NCI-H1436 treated with DMSO at 0.1 percent for 48 hours (cell line): ENCODE results near the gene ETV3.
"Not testable (repeated sequence)": the region's sequence is repeated elsewhere in the genome, so short reads cannot be mapped to it uniquely, and the experiment has no call there.

ENCODE experiments used
- DNase-seq: peaks from one replicate; lab custom pipeline; 2025; lab: John Stamatoyannopoulos, UW

The ETV3 gene

GRCh38 chr1:157111396-157112165 lies 26.6 kb downstream of the ETV3 start:
- DNase-seq, result no peak

DNA sequence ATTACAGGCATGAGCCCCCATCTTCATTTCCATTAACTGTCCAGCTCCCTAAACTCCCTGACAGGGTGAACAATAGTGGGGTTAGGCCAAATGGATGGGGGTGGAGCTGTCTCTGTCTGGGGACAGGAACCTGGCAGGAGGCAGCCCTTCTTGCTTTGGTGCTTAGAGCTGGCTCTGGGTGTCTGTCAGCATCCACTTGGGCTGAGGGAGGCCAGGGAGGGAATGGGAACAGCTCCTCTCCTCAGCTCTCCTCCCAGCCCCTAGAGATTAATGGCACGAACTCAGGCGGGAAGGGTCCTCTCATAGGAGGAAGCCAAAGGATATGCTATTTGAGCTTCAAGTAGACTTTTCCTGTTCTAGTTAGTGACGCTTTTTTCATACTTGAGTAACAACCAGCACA lies 27.5 kb downstream of the ETV3 start:
- DNase-seq, result no peak

- DNase-seq, result no peak
Observed at GRCh38 chr1:157110003-157110402, 28.2 kb downstream of the ETV3 start.

DNA sequence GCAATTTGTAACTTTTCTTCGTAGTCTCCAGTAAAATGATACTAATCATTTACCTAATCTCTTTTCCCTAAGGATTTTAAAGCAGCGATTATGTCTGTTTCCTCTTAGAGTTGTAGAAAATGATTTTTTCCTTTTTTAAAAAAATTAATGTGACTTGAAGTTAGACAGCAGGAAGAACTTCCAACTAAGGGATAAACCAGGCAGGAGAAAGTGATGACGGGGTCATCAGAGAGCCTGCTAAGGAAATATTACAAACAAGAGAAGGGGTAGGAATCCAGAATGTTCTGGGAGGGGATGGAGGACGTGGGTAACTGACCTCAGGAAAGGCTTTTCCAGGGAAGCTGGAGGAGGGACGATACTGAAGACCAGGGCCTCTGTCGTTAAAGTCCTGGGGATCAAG lies 29.7 kb downstream of the ETV3 start:
- no peak for DNase-seq

DNA sequence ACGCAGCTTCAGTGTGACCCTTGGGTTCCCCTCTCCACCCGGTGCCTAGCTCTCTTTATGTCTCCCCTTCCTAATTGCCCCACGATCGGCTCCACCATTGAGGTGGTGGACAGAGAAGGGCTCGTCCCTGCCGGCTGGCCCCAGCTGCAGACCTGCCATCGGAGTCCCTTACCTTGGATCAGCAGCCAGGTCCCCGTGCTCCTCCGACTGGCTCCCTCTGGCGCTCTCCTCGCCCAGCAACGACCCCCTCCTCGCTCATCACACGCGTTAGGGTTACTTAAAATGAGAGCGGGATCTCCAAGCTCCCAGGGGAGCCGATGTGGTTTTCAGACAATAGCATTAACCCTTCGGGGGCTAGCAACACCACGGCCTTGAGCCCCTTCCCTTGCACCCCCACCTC lies 30.5 kb downstream of the ETV3 start:
- DNase-seq, result no peak

DNA sequence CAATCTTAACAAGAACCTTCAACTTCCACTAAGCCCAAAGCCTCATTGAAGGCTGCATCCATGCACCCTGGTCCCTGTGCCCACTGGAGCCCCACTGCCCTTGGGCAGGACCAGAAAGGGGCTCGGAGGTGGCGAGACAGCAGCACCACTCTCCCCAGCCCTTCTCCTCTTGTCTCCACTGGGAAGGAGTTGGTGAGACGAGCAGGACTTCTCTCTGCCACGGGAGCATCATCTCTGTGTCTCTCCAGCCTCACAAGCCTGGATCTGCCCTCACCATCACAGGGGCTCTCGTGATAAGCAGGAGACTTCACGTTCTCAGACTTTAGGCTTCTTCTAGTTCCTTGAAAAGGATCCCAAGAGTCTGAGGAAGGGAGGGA lies 31.4 kb downstream of the ETV3 start:
- no peak for DNase-seq

DNA sequence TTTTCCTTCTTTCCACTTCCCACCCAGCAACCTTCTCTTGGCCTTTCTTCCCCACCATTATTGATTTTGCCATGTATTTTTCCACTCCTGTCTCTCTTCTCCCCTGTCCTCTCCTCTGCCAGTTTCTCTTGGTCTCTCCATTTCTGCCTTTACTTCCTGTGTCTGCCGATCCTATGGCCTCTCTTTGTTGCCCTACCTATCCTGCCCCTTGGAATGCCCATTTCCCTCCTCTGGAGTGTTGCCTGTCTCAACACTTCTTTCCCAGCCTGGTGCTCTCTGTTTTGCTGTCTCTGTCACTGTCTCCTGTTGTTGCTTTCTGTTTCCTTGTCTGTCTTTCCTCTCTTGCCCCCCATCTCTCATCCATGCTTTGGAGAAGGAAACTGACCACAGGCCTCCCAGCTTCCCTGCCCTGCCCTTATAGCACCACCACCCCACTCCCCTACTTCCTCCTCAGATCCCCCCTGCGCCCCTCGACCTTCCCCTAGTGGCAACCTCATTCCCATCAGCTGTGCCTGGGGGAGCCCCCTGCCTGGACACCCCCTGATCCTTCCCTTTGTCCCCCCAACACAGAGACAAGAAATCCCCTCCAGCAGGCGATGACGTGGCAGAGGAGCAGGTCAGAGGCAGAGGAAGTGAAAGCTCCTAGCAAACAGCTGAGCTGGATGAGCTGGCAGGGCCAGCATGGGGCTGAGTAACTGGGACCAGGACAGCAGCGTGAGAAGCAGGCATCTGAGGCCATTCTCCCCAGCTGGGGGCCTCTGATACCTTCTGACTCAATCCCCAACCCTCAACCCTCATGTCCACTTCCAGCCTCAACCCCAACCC lies 32.0 kb downstream of the ETV3 start:
- no peak for DNase-seq

DNA sequence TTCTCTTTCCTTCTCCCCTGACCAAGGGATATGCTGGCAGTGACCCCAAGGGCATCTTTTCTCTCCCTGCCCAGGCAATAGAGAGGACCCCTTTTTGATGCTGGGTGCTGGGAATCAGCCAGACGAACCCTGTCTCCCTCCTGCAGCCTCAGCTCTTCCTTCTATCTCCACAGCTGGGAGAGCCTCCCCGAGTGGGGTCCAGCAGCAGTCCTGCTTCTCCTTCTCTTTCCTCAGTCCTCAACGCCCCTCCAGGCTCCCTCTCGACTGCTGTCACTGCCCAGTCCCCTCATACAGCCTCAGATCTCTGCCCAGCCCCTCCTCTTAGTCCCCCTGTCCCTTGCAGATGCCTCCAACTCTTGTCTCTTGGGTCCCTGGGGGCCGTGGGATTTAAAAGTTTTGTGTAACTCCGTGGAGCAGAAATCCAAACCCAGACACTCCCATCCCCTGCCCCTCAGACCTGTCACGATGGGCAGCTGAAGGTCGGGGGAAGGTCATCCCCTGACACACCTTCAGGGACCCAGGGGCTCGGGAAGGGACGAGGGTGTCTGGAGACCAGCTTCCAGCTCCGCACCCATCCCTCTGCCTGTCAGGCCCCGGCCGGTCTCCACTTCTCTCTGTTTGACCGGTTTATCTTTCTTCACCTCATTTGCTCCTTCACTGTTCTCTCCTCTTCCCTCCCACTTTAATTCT lies 32.8 kb downstream of the ETV3 start:
- DNase-seq, result no peak

GRCh38 chr1:157104598-157105293 lies 33.4 kb downstream of the ETV3 start:
- DNase-seq, result no peak

GRCh38 chr1:157103268-157103667 lies 34.9 kb downstream of the ETV3 start:
- DNase-seq, result no peak

- DNase-seq, result no peak
Observed at GRCh38 chr1:157101149-157101548, 37.0 kb downstream of the ETV3 start.

DNA sequence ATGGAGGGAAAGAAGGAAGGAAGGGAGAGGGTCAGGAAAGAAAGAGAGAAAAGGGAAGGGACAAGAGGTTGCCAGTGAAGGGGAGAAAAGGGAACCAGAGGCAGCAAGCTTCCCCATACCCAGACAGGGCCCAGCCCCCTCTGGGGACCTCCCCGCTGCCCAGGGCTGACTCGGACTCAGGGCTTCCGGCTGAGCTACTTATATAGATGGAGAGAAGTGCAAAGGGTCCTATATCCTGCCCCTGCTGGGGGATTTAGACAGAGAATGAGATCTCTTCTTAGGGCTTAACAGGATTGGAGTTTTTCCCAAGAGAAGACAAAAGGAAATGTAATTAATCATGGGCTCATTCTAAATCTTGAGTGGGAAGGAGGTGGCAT lies 38.6 kb downstream of the ETV3 start, which contains the start of gene ETV3L:
Gene ETV3L, minus strand, starts transcription at position 176 of the 377 bp plus-strand sequence. CDS start 285 bp downstream, outside the sequence.
- no peak for DNase-seq

DNA sequence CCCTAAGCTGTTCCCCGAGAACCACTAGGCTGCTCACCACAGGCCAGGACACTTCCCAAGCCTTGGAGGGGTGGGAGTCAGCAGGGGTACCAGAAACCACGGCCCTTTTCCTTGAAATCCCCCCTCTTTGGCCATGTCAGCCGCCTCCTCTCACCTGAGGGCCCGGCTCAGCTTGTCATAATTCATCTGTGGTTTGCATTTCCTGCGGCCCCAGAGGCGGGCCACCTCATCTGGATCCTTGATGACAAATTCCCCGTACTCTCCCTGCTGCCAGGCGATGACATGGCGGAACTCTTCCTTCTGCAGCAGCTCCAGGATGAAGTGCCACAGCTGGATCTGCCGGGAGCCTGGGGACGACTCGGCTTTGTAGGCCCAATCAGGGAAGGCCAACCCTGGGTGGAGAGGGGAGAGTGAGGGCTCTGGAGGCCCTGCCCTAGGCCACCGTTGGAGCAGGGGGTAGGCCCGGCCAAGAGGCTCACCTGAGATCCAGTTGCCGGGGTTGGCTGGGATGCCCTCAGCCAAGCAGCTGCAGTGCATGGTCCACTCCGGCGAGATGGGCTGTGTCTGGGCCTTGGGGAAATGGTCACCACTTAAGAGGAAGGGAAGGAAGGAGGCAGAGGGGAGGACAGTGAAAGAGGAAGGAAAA lies 39.1 kb downstream of the ETV3 start:
- DNase-seq, result not testable (repeated sequence)

- DNase-seq, result no peak
Observed at GRCh38 chr1:157098519-157098918, 39.7 kb downstream of the ETV3 start.

- no peak for DNase-seq
Observed at GRCh38 chr1:157097692-157098091, 40.5 kb downstream of the ETV3 start.

DNA sequence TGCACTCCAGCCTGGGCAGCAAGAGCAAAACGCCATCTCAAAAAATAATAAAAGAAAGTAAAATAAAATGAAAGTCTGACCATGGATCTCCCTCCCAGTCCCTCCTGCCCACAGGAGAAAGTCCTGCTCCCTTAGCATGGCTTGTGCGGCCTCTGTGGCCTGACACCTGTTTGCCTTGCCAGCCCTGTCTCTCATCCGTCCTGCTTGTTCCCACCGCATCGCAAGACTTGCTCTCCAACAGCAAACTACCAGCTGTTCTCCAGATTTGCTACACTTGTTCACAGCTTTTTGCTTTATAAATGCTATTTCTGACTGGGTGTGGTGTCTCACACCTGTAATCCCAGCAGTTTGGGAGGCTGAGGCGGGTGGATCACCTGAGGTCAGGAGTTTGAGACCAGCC lies 41.3 kb downstream of the ETV3 start:
- DNase-seq, result no peak

- no peak for DNase-seq
Observed at GRCh38 chr1:157095551-157095950, 42.6 kb downstream of the ETV3 start.

DNA sequence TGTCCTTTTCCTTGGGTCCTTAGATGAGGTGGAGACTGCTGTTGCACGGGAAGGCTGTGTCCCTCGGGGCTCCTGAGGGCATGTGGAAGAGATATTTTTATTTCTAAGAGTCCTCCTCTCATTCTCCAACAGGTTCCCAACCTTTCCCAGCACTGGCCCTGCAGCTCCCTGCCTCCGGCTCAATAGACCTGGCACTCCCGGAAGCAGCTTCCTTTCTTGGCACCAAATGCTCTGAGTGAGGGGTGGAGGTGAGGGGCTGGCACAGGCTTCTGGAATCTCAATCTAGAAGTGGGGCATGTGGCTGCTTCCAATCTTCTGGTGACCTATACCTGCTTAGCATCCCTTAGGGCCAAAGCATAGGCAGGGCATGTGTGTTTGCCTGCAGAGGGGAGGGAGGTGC lies 43.1 kb downstream of the ETV3 start:
- DNase-seq, result no peak

GRCh38 chr1:157092831-157093230 lies 45.4 kb downstream of the ETV3 start:
- DNase-seq, result no peak

GRCh38 chr1:157091668-157092273 lies 46.4 kb downstream of the ETV3 start:
- DNase-seq, result no peak

DNA sequence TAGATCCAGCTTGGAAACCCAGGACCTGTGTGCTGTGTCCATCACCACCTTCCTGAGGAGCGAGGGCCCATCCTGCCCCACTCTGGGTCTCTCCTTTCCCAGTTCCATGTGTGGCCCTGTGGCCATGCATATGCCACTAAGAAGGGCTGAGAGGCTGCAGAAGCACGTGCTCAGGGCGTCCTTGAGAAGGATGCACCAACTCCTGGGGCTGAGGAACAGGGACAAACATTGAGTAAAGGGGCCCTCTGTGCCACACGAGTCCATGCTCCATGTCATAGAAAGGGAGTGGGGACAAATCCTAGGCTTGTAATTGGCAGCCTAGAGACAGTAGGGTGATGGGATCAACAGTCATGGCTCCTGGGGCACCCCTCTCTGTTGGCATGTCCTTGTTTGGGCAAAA lies 47.0 kb downstream of the ETV3 start:
- no peak for DNase-seq
